ENCODE results near the gene D2HGDH.

DNA sequence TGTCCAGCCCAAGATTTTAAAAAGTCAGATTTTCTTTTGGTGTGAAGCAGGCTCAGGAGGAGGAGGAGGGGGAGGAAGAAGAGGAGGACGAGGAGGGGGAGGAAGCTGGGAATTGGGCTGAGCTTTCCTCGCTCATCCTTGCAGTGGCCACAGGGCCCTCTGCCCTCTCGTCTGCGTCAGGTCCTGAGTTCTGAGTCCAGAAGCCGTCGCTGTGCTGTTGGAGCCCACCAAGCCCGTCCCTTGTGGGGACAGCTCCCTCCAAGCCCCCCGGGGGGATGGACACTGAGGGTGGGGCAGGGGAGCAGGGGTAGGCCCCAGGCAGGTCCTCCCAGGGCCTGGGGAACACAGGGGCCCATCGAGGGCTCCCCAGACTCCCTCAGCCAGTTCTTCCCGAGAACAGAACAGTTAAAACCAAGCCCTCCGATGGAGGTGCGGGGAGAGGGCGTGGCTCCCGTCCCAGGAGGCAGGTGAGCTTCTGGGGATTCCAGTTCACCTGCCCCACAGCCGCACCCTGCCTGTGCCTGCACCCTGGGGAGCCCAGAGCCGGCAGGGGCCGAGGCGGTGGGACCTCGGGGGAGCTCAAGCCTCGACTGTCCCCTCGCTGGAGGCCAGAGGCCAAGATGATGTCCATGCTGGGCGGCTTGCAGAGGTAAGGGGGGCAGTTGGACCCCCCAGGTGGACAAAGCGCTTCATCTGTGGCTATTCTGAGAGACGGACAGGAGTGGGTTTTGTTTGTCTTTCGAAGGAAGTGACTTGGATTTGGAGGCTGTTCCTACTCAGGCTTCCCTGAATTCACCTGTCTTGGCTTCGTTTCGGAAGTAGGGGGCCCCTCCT lies 42.1 kb downstream of the D2HGDH start, which contains the start of gene GAL3ST2:
- TF ChIP-seq, protein P1, sequence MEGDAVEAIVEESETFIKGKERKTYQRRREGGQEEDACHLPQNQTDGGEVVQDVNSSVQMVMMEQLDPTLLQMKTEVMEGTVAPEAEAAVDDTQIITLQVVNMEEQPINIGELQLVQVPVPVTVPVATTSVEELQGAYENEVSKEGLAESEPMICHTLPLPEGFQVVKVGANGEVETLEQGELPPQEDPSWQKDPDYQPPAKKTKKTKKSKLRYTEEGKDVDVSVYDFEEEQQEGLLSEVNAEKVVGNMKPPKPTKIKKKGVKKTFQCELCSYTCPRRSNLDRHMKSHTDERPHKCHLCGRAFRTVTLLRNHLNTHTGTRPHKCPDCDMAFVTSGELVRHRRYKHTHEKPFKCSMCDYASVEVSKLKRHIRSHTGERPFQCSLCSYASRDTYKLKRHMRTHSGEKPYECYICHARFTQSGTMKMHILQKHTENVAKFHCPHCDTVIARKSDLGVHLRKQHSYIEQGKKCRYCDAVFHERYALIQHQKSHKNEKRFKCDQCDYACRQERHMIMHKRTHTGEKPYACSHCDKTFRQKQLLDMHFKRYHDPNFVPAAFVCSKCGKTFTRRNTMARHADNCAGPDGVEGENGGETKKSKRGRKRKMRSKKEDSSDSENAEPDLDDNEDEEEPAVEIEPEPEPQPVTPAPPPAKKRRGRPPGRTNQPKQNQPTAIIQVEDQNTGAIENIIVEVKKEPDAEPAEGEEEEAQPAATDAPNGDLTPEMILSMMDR (IDR thresholded peaks at IDR 0.05 in 4 of 5, conservative IDR thresholded peaks at IDR 0.05 in 1 of 5) = no peak
- TF ChIP-seq POLR2A (IDR thresholded peaks at IDR 0.05) = no peak
